Metanephros (tissue), 2 donors: ENCODE data around the gene POTEG. TPM values are rescaled to one million over a fixed set of nuclear protein-coding genes. Genes with fewer than 3 reads are reported as not detected.

ENCODE experiments used
- small RNA-seq: library from RNA; depleted of rRNA; stranded (forward); fragments of <200 nt; gene quantifications from one replicate; pipeline ENCODE3, GENCODE V24; 2014; ENCODE audit warnings: low replicate concordance
- total RNA-seq: library from RNA; depleted of rRNA; stranded (reverse); fragments of >200 nt; gene quantifications from one replicate; pipeline ENCODE4 v1.2.3, GENCODE V29; 2014

POTEG gene
- not detected for total RNA-seq

GRCh38 chr14:19434241-19434640 lies at the start of gene POTEG:
POTEG (minus strand) TSS chr14:19434341; CDS start chr14:19434289, 52 bp downstream.

Small RNA genes within 50 kb of the gene (small RNA-seq; reads per million reads assigned to genes)
- not detected for gene RNU6-1268P
